A673 (cell line): ENCODE data around the gene TBCE.

Source experiments
- EZH2 ChIP-seq: fragments of 200-600 bp; sonication (generic); IDR thresholded peaks from 2 replicates; pipeline ENCODE4 v1.6.1; 2017; ENCODE audit warnings: borderline replicate concordance, low read depth, mild to moderate bottlenecking, mixed read lengths, antibody characterized with exemption, low read length; ENCODE audit not compliant: poor library complexity, severe bottlenecking
- TF ChIP-seq, protein P1 (sequence below): fragments of 300-800, 200-600 bp; sonication (generic); conservative IDR thresholded peaks from 2 replicates; pipeline ENCODE4 v1.5.1; 2017; ENCODE audit warnings: low read depth, mild to moderate bottlenecking, antibody characterized with exemption, low read length, moderate library complexity, mixed read lengths

DNA sequence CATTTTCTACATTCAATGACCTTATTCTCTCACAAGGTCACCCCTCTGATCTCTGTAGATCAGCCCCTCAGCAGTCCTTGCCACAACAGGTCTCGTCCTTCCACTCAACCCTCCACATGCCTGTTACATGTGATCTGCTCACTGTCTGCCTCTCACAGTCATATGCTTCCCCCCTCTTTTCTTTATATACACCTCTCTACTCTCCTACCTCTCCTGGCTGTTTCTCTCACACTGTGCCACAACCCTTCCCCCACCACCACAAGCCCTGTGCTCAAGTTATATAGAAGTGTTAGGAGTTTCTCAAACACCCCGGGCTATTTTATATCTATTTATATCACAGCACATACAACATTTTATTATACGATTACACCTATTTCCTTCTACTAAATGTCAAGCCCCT, 124.4 kb downstream of the TBCE start:
- TF ChIP-seq, protein P1, sequence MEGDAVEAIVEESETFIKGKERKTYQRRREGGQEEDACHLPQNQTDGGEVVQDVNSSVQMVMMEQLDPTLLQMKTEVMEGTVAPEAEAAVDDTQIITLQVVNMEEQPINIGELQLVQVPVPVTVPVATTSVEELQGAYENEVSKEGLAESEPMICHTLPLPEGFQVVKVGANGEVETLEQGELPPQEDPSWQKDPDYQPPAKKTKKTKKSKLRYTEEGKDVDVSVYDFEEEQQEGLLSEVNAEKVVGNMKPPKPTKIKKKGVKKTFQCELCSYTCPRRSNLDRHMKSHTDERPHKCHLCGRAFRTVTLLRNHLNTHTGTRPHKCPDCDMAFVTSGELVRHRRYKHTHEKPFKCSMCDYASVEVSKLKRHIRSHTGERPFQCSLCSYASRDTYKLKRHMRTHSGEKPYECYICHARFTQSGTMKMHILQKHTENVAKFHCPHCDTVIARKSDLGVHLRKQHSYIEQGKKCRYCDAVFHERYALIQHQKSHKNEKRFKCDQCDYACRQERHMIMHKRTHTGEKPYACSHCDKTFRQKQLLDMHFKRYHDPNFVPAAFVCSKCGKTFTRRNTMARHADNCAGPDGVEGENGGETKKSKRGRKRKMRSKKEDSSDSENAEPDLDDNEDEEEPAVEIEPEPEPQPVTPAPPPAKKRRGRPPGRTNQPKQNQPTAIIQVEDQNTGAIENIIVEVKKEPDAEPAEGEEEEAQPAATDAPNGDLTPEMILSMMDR: no peak
- no peak for TF ChIP-seq EZH2
